Activated CD8-positive, alpha-beta T cell treated with anti-CD3 and anti-CD28 coated beads for 36 hours (primary cell): ENCODE results near the gene PIP5K1B. TPM values are rescaled to one million over a fixed set of nuclear protein-coding genes. Genes with fewer than 3 reads are reported as not detected.

Experiments
- ATAC-seq: fragments of 200-7000 bp; cut with Tn5 transposase; one replicate; pipeline ENCODE4 v1.10.0; 2021; ENCODE audit warnings: mild to moderate bottlenecking, moderate library complexity
- CTCF ChIA-PET: fragments of 350-600 bp; sonication (Branson Sonifier 250); formaldehyde crosslinking; loops from one replicate; lab custom pipeline; 2021; ENCODE audit warnings: antibody characterized with exemption; lab: Charles Lee
- POLR2A ChIA-PET: fragments of 350-600 bp; sonication (Branson Sonifier 250); formaldehyde crosslinking; loops from one replicate; lab custom pipeline; 2021; ENCODE audit warnings: antibody characterized with exemption; lab: Charles Lee
- DNase-seq: peaks from one replicate; pipeline ENCODE4 v3.0.0-alpha.2; 2020
- H3K27ac Mint-ChIP-seq: one replicate; pipeline ENCODE4 v1.8.0; 2021; ENCODE audit warnings: mild to moderate bottlenecking, mixed read lengths
- H3K27me3 Mint-ChIP-seq: one replicate; pipeline ENCODE4 v1.8.0; 2021; ENCODE audit warnings: mixed read lengths
- H3K36me3 Mint-ChIP-seq: one replicate; pipeline ENCODE4 v1.8.0; 2021; ENCODE audit warnings: low read depth, mixed read lengths
- H3K4me1 Mint-ChIP-seq: one replicate; pipeline ENCODE4 v1.8.0; 2021; ENCODE audit warnings: low read depth, mixed read lengths
- H3K4me3 Mint-ChIP-seq: one replicate; pipeline ENCODE4 v1.8.0; 2021; ENCODE audit warnings: mild to moderate bottlenecking, moderate library complexity, mixed read lengths
- H3K9me3 Mint-ChIP-seq: one replicate; pipeline ENCODE4 v1.8.0; 2021; ENCODE audit warnings: mixed read lengths
- intact Hi-C: fragments of 100-400 bp; cut with micrococcal nuclease; formaldehyde crosslinking; loops from one replicate; pipeline ENCODE4 v1.10.0; 2022
- total RNA-seq, 2 experiments: library from RNA; stranded (reverse); gene quantifications; one replicate each; pipeline ENCODE4 v1.2.3, GENCODE V29; 2021
- TF ChIP-seq, protein P1 (sequence below): fragments of 200-600 bp; IDR thresholded peaks from one replicate; pipeline ENCODE4 v1.8.0; 2022; ENCODE audit warnings: antibody characterized with exemption, mild to moderate bottlenecking

The PIP5K1B gene
- total RNA-seq, 2 experiments from 2014 or later = 0.43 to 0.98 TPM

DNA sequence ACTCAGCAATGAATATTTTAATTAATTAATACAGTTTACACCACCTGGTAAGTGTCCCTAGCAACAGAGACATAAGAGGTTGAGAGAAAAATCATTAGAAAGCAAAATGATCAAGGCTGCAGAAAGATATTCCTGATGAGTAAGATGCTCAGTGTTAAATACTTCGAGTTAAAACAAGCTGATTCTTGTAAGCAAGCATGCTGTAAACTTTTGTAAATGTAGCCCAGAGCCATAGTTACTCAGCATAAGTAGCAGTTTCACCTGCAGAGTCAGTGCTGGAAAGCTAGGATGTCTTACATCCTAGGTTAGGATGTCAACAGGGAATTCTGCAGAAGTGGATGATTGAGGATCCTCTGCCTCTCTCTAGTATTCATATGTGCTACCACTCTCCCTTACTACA, 304.7 kb downstream of the PIP5K1B start:
- DNase-seq (no peak), ATAC-seq (no peak)
- no peaks in the 10 kb centered on the region for H3K36me3 Mint-ChIP-seq
- no peak overlapping the region for H3K27ac Mint-ChIP-seq
- intact Hi-C loops = no loop called here
- peaks cover 9% of the 10 kb centered on the region for H3K4me1 Mint-ChIP-seq
- H3K27me3 Mint-ChIP-seq = peaks cover 15% of the 10 kb centered on the region
- H3K4me3 Mint-ChIP-seq = no peak overlapping the region
- H3K9me3 Mint-ChIP-seq = no peaks in the 10 kb centered on the region
- POLR2A ChIA-PET = no interaction called here
- TF ChIP-seq, protein P1, sequence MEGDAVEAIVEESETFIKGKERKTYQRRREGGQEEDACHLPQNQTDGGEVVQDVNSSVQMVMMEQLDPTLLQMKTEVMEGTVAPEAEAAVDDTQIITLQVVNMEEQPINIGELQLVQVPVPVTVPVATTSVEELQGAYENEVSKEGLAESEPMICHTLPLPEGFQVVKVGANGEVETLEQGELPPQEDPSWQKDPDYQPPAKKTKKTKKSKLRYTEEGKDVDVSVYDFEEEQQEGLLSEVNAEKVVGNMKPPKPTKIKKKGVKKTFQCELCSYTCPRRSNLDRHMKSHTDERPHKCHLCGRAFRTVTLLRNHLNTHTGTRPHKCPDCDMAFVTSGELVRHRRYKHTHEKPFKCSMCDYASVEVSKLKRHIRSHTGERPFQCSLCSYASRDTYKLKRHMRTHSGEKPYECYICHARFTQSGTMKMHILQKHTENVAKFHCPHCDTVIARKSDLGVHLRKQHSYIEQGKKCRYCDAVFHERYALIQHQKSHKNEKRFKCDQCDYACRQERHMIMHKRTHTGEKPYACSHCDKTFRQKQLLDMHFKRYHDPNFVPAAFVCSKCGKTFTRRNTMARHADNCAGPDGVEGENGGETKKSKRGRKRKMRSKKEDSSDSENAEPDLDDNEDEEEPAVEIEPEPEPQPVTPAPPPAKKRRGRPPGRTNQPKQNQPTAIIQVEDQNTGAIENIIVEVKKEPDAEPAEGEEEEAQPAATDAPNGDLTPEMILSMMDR = no peak
- CTCF ChIA-PET = interaction anchor here (1.0 to 1.9 kb wide), 3 partner anchors 10 to 19 kb away, joined by 3 to 10 read pairs (median 5); no protein-coding TSS in a partner anchor

DNA sequence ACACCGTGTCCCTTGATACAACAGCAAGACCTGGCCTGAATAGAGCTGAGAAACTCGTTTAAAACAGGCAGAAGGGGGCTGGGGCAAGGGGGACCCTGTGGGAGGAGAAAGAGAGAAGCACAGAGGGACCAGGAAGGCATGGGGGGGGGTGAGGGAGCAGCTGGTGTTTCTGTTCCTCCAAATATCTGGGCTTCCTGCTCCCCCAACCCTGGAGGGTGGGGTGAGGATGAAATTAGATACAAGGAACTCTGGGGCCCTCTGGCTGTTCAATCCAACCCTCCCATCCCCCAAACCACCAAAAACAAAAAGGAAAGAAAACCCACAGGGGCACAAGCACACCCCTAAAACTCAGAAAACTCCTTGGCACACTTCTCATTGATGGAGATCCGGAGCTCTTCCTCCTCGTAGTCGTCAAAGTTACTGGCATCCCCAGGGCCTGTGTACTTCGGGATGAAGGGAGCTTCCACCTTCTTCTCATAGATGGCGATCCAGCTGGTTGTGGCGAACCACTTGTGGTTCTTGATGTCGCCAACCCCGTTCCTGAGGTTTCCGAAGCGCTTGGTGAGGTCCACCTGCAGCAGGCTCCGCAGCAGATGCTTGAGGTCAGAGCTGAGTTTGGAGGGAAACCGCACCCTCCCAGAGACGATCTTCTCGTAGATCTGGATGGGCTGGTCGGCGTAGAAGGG, 307.8 kb downstream of the PIP5K1B start:
- H3K27ac Mint-ChIP-seq = no peak overlapping the region
- no peaks in the 10 kb centered on the region for H3K36me3 Mint-ChIP-seq
- H3K9me3 Mint-ChIP-seq = no peaks in the 10 kb centered on the region
- DNase-seq = no peak
- intact Hi-C loops = no loop called here
- TF ChIP-seq, protein P1 = no peak
- ChIA-PET POLR2A (no interaction called here), CTCF (interaction anchor here (1.1 to 1.2 kb wide), 2 partner anchors 14 to 16 kb away, joined by 3 to 4 read pairs; no protein-coding TSS in a partner anchor)
- ATAC-seq = no peak
- H3K4me1 Mint-ChIP-seq = peaks cover 9% of the 10 kb centered on the region
- H3K4me3 Mint-ChIP-seq = no peak overlapping the region
- H3K27me3 Mint-ChIP-seq = peaks cover 16% of the 10 kb centered on the region

- intact Hi-C loops = no loop called here
- DNase-seq = no peak
- TF ChIP-seq, protein P1 = no peak
- no peak for ATAC-seq
- no peak overlapping the region for H3K4me3 Mint-ChIP-seq
- POLR2A ChIA-PET = no interaction called here
- no peaks in the 10 kb centered on the region for H3K9me3 Mint-ChIP-seq
- H3K36me3 Mint-ChIP-seq = no peaks in the 10 kb centered on the region
- CTCF ChIA-PET = interaction anchor here (1.2 kb wide), 1 partner anchor 15 kb away, joined by 4 read pairs; no protein-coding TSS in a partner anchor
- H3K4me1 Mint-ChIP-seq = peaks cover 9% of the 10 kb centered on the region
- H3K27ac Mint-ChIP-seq = no peak overlapping the region
- H3K27me3 Mint-ChIP-seq = peaks cover 16% of the 10 kb centered on the region
Measured at GRCh38 chr9:69013382-69013727, 308.3 kb downstream of the PIP5K1B start.

GRCh38 chr9:69014013-69014412, 309.0 kb downstream of the PIP5K1B start, which contains the start of gene PRKACG:
Gene PRKACG (minus strand): TSS chr9:69014113. CDS start chr9:69014092, 21 bp downstream.
- CTCF ChIA-PET = no interaction called here

More at GRCh38 chr9:69014013-69014412, 309.0 kb downstream of the PIP5K1B start, which contains the start of gene PRKACG:
- intact Hi-C loops = no loop called here
- DNase-seq (no peak), ATAC-seq (no peak)
- TF ChIP-seq, protein P1 = no peak
- no peaks in the 10 kb centered on the region for H3K9me3 Mint-ChIP-seq
- H3K4me3 Mint-ChIP-seq = no peak within 1 kb of the TSS
- H3K27ac Mint-ChIP-seq = no peak within 1 kb of the TSS
- no peaks in the 10 kb centered on the region for H3K36me3 Mint-ChIP-seq
- H3K4me1 Mint-ChIP-seq = peaks cover 13% of the 10 kb centered on the region
- peaks cover 16% of the 10 kb centered on the region for H3K27me3 Mint-ChIP-seq
- POLR2A ChIA-PET = interaction anchor here (1.0 kb wide), 1 partner anchor 21 kb away, joined by 3 read pairs; no protein-coding TSS in a partner anchor
